HG02981 (cell line): ENCODE results near the gene SECTM1.
"Not testable (repeated sequence)": the region's sequence is repeated elsewhere in the genome, so short reads cannot be mapped to it uniquely, and the experiment has no call there.

ENCODE experiments used
- ATAC-seq: cut with Tn5 transposase; IDR thresholded peaks from one replicate; pipeline ENCODE4 v1.9.1; 2021; ENCODE audit warnings: mild to moderate bottlenecking, moderate library complexity; ENCODE audit not compliant: unreplicated experiment

The SECTM1 gene

DNA sequence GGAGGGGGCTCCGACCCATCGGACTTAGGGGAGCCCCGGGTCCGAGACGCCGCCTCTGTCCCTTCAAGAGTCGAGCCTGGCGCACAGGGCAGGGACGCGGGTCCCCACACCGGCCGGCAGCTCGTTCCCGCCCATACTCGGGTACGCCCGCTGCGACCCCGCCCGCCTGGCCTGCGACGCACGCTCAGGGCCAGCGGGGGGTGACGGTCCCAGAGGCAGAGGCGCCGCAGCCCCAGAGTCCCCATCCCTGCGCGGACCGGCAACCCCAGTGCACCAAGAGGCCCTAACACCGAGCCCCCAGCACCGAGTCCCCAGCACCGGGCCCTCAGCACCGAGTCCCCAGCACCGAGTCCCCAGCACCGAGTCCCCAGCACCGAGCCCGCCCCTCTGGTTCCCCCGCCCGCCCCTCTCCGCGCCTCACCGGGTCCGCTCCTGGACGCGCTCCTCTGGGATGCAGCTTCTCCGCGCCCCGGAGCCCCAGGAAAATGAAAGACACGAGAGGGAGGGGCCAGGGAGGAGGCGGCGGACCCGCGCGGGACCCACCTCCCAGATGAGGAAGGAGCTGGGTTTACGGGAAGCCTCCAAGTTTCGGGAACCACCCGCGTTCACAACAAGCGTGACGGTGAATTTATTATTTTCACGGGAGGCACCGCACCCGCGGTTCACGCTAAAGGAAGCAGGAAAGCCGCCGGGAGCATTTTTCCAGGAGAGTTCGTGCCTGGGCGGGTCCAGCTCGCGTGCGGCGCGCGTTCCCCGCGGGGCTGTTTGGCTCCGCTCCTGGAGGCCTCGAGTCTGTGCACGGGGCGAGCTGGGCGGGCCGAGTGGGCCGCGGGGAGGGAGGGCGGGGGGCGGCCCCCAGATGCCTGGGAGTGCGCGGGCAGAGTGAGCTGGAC lies at the start of gene SECTM1:
SECTM1 (minus strand) TSS at position 488 of the 893 bp plus-strand sequence. CDS start 6,526 bp downstream, outside the sequence.
- no peak for ATAC-seq

DNA sequence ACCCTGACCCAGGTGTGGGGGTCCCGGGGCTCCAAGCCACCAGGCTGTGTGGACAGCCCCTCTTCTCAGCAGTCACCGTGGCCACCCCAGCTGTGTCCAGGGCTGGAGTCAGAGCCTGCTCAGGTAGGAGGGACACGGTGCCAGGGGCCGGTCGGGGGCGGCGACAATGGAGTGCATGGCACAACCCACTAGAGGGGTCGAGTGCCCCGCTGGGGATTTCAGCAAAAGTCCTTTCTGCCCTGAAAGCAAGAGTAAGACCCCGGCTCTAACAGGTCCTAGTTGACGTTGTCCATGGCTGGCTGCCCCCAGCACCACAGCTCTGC lies 49.3 kb upstream of the SECTM1 start:
- no peak for ATAC-seq

DNA sequence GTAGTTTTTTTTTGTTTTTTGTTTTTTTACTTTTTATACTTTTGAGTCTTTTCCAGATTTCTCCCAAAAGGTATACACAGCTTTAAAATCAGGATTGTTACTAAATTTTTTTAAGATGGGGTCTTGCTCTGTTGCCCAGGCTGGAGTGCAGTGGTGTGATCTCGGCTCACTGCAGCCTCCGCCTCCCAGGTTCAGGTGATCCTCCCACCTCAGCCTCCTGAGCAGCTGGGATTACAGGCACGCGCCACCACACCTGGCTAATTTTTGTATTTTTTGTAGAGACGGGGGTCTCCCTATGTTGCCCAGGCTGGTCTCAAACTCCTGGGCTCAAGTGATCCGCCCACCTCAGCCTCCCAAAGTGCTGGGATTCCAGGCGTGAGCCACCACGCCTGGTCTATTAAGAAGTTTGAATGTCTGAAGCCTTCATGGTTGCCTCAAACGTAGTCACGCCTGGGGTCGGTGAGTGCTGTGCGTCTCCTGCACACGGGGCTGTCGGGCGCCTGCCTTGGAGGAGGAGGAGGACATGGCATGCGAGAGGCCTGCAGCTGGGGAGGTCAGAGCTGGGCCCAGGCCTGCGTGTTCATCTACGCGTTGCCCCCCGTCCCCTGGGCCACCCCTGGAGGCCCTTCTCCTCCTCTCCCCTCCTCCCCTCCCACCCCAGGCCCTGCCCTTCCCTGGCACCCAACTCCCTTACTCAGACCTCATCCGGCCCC lies 48.8 kb upstream of the SECTM1 start:
- ATAC-seq = not testable (repeated sequence)

DNA sequence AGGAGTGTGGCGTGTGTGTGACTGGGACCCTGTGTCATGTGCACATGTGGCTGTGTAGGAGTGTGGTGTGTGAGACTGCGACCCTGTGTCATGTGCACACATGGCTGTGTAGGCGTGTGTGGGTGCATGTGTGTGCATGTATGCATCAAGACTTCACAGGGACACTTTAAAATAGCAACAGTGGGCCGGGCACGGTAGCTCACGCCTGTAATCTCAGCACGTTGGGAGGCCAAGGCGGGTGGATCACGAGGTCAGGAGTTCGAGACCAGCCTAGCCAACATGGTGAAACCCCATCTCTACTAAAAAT lies 48.1 kb upstream of the SECTM1 start:
- ATAC-seq = not testable (repeated sequence)

DNA sequence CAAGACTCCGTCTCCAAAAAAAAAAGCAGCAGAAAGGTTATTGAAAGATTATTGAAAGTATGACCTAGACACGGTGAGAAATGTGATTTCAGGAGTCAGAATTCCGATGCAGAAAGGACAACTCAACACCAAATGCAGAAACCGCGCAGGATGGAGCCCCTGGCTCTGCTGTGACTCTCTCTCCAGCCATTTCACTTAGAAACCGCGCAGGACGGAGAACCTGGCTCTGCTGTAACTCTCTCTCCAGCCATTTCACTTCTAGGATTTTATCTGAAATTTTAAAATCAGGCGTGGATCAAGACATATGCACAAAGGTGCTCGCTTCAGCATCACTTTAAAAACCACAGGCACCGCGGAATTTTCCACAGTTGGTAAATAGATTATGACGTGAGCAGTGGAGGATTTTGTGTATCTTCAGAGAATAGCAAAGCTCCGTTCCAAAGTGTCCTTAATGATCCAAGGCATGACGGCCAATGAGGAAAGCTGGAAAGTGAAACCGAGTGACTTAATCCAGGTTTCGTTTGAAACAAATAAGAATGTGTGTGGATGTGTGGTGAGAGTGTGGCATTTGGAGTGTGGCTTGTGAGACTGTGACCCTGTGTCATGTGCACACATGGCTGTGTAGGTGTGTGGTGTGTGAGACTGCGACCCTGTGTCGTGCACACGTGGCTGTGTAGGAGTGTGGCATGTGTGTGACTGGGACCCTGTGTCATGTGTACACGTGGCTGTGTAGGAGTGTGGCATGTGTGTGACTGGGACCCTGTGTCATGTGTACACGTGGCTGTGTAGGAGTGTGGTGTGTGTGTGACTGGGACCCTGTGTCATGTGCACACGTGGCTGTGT lies 47.5 kb upstream of the SECTM1 start:
- no peak for ATAC-seq

DNA sequence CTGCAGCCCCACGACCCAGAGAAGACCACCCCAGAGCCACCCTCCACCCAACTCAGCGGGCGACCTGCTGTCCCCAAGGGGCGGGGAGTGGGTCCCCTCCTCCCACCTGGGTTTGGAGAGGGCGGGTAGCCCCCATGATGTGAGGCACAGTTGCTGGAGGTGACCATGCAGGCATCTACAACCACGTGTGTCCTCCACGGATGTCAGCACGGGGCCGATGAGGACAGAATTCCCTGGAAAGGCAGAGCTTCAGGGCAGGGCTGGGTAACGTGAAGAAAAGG lies 45.1 kb upstream of the SECTM1 start:
- ATAC-seq = no peak

DNA sequence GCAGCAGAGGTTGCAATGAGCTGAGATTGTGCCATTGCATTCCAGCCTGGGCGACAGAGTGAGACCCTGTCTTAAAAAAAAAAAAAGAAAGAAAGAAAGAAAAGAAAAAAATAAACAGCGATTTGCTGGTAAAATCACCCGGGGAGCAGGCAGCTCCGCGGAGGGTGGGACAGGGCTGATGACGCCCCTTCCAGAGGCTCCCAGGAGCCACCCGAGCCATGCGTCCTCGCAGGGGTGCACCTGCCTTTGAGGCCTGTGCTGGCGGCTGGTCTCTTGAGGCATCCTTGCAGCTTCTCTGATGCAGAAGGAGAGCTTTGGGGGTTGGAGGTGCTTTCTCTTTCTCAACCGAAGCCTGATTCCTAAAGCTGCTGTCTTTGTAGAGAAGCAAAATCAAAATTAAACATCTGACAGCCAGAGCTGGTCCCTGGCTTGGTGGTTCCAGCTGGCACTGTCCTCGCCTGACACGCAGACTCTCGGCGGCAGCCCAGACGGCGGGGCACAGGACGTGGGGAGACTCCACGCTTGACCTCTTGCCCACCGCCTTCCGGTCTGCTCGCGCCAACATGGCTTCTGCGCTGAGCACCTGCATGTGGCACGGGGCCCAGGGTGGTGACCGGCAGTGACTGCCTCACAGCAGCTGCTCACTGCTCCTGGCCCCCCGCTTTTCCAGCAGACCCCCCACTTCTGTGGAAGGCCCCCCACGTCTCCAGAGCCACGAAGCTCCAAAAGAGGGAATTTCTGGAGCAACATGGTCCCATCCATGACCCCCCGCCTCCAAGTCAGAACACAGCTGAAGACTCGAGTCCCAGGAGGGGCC lies 44.6 kb upstream of the SECTM1 start:
- no peak for ATAC-seq

DNA sequence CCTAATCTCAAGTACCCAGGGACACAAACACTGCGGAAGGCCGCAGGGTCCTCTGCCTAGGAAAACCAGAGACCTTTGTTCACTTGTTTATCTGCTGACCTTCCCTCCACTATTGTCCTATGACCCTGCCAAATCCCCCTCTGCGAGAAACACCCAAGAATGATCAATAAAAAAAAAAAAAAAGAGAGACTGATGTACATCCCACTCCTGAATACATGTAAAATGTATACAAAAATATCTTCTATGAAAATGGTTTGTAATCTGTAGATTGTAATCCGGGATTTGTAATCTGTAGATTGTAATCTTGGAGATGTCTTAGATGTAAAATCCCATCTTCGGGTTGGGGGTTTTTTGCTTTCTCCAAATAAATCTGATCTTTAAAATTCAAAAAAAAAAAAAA lies 43.7 kb upstream of the SECTM1 start:
- not testable (repeated sequence) for ATAC-seq

DNA sequence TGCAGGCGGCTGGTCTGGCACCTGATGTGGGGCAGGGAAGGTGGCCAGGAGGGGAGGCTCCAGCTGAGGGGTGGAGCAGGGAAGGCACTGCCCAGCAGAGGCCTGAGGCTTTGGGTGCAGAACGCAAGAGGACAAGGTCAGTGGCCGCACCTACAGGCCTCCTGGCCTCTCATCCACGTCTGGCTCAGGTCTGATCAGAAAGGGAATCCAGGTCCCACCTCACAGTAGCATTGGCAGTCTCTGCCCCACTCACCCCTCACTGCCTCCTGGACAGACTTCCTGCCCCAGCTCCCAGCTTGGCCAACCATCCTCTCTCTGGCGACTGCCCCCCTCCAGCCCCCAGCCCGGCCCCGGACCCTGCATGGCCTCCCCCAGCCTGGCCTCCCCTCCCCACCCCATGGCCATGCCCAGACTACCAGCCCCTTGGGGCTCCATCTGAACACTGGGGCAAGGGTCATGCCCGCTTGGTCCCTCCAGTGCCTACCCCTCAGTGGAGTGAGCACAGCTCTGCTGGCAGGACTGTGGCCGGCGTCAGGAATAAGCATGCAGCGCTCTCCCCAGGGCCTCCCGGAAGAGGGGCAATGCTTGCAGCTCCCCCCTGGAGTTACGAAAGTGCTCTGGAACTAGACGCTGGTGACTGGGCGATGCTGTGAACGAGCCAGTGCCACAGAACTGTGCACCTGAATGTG lies 42.6 kb upstream of the SECTM1 start:
- ATAC-seq = no peak

DNA sequence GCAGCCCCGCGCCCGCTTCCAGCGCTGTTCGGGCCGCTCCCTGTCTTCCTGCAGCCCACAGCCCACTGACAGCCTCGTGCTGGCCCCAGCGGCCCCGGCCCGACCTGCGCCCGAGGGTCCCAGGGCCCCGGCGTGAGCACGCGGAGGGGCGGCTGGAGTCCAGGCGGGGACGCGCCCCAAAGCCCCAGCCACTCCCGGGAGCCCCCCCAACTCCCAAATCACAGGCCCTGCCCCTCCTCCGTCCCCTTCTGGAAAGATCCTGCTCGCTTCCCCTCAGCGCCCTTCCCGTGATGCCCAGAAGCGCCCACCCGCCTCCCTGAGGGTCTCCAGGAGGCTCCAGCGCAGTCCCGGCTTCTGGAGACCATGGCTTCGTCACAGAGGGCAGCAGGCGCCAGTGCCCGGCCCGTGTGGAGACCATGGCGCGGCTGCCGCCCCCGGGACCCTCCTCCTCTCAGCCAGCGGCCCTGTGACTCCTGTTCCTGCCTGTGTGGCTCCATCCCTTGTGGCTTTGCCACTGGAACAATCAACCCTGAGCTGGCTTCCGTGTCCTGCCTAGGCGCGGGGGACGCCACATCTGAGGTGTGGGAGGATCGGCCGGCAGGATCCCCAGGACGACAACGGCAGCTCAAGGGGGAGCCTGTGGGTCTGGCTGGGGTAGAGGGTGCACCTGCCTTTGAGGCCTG lies 41.9 kb upstream of the SECTM1 start:
- no peak for ATAC-seq

DNA sequence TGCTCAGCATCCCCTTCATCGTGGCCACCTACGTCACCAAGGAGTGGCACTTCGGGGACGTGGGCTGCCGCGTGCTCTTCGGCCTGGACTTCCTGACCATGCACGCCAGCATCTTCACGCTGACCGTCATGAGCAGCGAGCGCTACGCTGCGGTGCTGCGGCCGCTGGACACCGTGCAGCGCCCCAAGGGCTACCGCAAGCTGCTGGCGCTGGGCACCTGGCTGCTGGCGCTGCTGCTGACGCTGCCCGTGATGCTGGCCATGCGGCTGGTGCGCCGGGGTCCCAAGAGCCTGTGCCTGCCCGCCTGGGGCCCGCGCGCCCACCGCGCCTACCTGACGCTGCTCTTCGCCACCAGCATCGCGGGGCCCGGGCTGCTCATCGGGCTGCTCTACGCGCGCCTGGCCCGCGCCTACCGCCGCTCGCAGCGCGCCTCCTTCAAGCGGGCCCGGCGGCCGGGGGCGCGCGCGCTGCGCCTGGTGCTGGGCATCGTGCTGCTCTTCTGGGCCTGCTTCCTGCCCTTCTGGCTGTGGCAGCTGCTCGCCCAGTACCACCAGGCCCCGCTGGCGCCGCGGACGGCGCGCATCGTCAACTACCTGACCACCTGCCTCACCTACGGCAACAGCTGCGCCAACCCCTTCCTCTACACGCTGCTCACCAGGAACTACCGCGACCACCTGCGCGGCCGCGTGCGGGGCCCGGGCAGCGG lies 41.2 kb upstream of the SECTM1 start:
- no peak for ATAC-seq

DNA sequence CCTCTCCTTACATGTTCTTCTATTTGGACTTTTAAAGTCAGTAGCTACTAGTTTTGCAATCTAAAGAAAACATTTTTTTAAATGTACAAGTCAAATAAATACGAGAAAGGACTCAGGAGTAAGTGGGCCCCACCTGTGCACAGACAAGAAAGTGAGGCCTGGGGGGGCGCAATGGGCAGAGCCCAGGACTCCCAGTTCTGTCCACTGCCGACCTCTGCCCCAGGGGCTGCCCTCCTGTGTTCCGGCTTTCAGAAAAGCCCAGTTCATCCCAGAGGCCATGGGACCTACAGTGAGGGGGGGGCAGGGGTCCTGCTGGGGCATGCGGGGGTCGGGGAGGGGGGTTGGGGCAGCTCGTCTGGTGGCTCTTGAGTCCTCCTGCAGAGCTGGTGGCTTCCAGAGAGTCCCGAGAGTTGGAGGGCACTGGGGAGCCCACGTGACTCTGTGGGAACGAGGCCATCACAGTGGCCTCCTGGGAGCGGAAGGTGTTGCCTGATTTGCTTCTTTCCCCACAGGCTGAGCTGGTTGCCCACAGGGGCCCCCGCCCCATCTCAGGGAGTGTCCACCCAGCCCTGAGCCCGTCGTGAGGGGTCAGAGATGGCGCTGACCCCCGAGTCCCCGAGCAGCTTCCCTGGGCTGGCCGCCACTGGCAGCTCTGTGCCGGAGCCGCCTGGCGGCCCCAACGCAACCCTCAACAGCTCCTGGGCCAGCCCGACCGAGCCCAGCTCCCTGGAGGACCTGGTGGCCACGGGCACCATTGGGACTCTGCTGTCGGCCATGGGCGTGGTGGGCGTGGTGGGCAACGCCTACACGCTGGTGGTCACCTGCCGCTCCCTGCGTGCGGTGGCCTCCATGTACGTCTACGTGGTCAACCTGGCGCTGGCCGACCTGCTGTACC lies 40.4 kb upstream of the SECTM1 start:
- ATAC-seq = no peak

DNA sequence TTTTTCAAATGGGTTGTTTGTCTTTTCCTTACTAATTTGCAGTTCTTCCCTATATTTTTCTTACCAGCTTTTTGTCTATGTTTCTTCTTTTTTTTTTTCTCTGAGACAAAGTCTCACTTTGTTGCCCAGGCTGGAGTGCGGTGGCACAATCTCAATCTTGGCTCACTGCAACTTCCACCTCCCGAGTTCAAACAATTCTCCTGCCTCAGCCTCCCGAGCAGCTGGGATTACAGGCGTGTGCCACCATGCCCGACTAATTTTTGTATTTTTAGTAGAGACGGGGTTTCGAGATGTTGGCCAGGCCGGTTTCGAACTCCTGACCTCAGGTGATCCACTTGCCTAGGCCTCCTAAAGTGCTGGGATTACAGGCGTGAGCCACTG lies 39.5 kb upstream of the SECTM1 start:
- not testable (repeated sequence) for ATAC-seq

DNA sequence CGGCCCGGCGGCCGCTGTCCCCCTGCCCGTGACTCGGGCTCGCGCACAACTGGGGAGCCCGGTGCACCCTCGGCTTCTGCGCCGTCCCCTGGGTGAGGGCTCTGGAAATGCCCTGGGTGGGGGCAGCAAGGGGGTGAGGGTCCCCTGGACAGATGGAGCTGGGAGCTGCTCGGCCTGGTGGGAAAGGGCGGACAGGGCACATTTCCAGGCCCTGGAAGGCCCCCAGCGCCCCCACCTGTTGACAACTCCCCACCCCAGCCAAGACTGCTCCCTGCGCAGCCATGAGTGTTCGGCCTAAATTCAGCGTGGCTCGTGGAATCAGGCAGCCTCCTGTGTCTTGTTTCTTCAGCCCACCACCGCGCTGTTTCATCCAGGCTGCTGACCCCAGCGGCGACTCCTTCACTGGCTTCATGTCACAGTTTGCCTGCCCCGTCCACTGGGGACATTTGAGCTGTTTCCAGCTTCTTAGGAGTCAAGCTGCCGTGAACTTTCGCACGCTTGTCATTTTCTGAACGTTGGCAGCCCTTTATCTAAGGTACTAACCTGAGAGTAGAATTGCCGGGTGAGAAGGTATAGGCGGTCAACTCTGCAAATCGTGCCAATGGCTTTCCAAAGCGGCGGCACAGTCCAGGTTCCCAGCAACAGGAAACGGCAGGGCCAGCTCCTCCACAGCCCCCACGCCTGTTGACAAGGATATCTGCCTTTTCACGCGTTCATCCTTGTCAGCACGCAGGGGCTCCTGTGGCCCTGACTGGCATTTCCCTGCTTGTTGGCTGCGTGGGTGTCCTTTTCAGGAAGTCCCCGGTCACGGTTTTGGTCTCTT lies 38.9 kb upstream of the SECTM1 start:
- no peak for ATAC-seq

DNA sequence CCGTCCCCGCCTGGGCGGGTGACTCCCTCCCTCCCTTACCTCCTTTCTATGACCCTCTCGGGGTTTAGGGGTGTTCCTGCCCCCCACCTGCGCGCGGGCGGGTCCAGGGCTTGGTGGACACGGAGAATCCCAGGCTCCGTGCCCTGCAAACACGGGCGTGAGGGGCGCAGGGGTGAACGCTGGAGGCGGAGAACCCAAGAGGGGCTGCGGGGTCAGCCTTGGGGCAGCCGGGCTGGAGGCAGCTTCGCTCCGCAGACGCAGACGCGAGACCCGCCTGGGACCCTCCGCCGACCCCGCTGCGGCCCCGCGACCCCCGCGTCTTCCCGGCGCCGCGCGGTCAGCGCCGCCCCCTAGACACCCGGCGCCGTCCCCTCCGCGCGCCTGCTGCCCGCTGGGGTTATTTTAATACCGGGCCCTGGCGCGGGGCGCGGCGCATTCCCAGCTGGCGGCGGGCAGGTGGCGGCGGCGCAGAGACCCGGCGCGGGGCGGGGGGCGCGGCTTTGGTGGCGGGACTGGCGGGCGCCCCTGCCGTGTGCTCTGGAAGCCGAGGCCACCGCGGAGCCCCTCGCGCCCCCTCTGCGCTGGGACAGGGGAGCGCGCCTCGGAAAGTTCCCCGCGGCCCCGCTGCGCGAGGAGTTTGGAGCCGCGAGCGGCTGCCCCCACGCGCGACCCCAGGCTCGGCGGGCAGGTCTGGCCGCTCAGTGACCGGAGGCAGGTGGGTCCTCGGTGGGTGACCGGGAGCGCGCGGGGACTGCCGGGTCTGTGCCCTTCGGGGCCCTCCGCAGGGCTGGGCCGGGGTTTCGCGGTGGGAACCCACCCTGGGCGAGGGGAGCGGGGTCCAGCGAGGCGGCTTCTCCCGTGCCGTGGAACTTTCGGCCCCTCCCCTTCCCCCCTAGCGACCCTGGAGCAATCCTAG lies 38.0 kb upstream of the SECTM1 start, which contains the start of gene UTS2R:
UTS2R (plus strand) TSS at position 433 of the 916 bp plus-strand sequence. CDS start 2,560 bp downstream, outside the sequence.
- ATAC-seq = no peak
